Right renal pelvis (tissue), 4 donors: ENCODE results near the gene HSDL1. TPM values are rescaled to one million over a fixed set of nuclear protein-coding genes. Genes with fewer than 3 reads are reported as not detected.
A peak's percentile ranks its signal among the peaks of the same experiment; 100 is the strongest.

ENCODE experiments used
- DNase-seq, 4 donors: peaks; one replicate each; pipeline ENCODE4 v3.0.0-alpha.2; 2013; ENCODE audit warnings: low read depth in 4 of 4, low spot score in 3 of 4, missing footprints in 1 of 4
- polyA plus RNA-seq, 4 donors: library from polyadenylated mRNA; unstranded; fragments of 120-200 nt; gene quantifications; one replicate each; pipeline ENCODE4 v1.2.1, GENCODE V29; 2013; ENCODE audit not compliant: insufficient read length in 4 of 4

The HSDL1 gene
- polyA plus RNA-seq: 10 to 100 TPM; 38.7 to 53.0 (median 47.2) TPM

DNA sequence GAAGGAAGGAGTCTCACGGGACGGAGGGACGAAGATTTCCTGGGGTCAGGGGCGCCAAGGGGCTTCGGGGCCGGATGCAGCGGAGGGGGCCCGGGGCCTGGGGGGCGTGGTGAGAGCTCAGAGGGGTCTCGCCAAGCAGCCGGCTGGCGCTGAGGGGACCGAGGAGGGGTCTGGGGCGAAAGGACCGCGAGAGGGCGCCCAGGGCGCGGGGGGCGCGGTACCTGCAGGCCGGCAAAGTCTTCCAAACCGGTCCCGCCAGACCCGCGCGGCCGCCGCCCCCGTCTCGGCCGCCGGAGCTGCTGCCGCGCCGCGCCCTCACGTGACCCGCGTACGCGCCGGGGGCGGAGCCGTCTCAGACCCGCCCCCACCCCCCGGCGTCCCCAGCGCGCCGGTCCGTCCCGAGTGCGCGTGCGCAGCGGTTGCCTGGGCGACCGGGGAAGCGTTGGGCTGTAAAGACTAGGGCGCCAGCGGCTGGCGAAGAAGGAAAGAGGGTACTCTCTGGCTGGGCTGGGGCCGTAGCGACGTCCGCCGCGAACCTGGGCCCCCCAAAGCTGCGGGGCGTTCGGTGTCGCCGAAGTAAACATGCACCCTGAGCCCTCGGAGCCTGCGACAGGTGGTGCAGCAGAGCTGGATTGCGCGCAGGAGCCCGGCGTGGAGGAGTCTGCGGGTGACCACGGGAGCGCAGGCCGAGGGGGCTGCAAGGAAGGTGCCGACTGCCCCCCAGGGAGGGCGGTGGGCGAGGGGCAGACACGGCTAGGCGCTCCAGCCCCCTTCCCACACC is at the start of gene HSDL1, which contains the start of gene DNAAF1:
TSS of gene HSDL1 (minus strand) at position 319 of the 781 bp plus-strand sequence. CDS start 13,856 bp downstream, outside the sequence.
TSS of gene DNAAF1 (plus strand) at position 450 of the 781 bp plus-strand sequence. CDS start at position 583, 133 bp downstream.
- DNase-seq: peak; percentile 85 to 89 (median 87)

DNA sequence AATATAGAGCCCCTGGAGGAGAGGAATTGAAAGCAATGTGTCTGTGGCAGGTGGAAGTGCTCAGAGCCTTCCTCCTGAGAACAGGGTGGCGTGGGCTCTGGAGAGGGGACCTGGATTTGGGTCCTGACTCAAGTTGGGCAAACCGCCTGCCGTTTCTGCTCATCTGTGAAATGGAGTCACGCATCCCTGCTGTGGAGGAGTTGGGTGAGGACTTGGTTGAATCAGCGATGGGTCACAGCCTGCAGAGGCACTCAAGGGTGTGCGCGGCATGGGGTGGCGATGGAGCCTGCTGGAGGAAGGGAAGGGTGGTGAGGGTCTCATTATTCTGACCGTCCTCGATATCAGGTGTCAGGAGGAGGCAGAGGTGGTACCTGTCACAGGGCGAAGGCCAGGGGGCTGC is 49.0 kb upstream of the HSDL1 start:
- DNase-seq: no peak

DNA sequence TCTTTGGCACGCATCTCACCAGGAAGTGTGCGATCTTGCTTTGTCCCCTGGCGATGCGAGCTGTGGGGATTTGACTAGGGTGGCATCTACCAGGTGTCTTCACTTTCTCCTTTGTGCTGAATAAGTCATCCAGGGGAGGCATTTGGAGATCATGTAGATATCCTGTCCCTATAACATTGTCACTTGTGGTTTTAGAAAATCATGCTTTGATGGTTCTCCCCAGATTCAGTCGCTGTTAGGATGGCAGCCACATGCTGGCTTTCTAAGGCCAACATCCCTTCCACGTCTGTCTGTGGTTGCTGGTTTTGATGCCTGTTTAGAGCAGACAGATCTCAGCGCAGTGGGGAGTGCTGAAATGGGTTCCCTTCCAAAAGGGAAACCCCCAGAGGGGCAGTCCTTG is 48.5 kb upstream of the HSDL1 start:
- no peak for DNase-seq

DNA sequence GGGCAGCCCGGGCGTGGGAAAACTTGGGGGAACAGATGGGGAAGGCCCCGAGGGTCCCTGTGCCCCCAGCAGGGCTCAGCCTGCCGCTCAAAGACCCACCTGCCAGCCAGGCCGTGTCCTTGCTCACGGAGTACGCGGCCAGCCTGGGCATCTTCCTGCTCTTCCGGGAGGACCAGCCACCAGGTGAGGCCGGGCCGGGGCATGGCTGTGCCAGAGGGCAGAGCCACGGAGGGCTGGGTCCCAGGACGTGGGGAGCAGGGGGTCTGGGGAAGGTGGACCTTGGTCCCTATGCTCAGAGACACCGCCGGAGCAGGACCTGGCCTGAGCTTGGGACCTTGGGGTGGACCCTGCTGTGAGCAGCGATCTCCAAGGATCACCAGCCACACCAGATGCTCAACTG is 46.5 kb upstream of the HSDL1 start:
- no peak for DNase-seq

DNA sequence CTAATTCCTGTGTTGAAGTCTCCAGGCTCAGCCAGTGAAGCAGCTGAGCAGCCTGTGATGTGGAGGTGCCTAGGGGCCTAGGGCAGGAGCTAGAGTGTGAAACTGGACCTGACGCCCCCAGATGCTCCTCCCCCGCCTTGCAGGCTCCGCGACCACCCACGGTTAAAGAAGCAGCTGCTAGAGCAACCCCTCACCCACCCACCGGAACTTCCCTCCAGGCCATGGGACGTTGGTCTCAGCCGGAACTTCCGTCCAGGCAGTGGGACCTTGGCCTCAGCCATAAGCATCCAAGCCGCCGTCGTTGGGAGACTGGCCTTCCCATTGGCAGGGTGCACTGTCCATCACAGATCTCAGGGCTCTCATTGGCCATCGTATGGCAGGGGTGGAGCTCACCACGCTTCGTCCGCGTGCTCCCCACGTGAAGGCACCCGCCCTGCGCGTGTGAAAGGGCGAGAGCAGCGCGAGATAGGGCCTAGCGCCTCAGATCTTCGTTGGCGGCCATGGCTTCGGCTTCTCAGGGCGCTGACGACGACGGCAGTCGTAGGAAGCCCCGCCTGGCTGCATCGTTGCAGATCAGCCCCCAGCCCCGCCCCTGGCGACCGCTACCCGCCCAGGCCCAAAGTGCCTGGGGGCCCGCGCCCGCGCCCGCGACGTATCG is 45.9 kb upstream of the HSDL1 start, which contains the start of gene ADAD2:
TSS of gene ADAD2 (plus strand) at position 427 of the 658 bp plus-strand sequence. CDS start at position 501, 74 bp downstream.
- DNase-seq: no peak

DNA sequence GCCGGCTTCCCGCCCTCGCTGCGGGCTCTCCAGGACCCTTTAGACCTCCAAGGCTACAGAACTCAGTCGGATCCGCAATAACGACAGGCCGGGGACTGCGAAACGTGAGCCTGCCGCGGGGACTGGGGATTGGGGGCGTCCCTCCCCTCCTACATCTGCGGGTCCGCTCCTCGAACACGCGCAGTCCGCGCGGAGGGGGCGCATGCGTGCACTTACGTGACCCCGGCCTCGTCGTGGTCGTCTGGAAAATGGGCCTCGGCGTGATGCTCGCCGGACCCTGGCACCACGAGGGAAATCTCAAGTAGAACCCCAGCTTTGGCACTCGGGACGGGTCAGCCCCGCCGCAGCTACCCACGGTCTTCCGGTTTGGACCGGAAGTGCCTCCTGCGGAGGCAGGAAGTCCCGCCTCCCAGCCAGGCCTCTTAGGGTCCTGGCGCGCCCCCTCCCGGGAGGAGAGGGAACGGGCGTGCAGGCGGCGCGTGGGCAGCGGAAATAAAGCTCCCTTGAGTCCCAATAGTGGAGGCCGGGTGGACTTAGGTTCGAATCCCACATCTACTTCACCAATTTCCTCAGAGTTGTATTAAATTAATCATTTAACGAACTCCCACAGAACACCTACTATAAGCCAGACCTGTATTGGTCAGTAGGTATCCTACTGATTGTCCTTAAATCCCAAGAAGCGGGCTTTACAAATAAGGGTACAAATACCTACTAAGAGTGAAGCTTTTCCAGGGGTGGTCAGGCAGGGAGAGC is 41.9 kb upstream of the HSDL1 start, which contains the start of gene TAF1C:
TSS of gene TAF1C (minus strand) at position 373 of the 753 bp plus-strand sequence. CDS start 2,069 bp downstream, outside the sequence.
- DNase-seq: peak; percentile 88 to 95 (median 90)

DNA sequence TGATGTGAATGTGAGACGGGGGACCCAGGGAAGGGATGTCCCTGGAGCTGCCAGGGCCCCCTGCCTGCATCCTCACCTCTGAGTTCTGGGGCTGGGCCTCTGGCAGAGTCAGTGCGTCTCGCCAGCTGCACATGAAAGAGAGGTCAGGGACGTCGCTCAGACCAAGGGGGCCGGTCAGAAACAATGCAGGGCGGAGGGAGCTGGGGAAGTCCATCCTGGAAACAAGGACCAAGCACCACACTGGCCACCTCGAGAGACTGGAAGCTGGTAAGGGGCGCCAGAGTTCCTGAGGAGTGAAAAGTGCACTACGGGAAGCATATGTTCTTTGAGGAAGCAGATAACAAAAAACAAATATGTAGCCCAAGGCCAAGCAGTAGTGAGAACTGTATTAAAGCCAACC is 39.8 kb upstream of the HSDL1 start:
- no peak for DNase-seq

GRCh38 chr16:84183911-84184591 is 39.1 kb upstream of the HSDL1 start:
- no peak for DNase-seq

- no peak for DNase-seq
Observed at GRCh38 chr16:84183572-84183875, 38.5 kb upstream of the HSDL1 start.

- DNase-seq: no peak
Observed at GRCh38 chr16:84182680-84183571, 37.9 kb upstream of the HSDL1 start.

DNA sequence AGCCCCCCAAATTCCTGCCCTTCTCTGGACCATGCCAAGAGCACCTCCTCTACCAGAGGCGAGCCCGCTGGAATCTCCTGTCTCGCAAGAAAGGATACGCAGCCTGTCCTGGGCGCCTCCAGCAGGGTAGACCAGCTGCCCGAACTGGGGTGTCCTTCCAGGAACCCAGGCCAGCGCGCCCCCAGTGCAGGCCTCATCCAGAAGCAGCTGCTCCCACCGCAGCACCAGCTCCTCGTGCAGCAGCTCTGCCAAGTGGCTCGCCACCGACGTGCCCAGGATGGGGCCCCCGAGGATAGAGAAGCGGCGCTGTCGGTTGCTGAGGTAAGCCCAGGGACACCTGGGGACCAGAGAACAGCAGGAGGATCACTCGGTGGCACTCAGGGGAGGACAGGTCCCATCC is 37.1 kb upstream of the HSDL1 start:
- no peak for DNase-seq

- DNase-seq: no peak
Observed at GRCh38 chr16:84181144-84181915, 36.4 kb upstream of the HSDL1 start.

DNA sequence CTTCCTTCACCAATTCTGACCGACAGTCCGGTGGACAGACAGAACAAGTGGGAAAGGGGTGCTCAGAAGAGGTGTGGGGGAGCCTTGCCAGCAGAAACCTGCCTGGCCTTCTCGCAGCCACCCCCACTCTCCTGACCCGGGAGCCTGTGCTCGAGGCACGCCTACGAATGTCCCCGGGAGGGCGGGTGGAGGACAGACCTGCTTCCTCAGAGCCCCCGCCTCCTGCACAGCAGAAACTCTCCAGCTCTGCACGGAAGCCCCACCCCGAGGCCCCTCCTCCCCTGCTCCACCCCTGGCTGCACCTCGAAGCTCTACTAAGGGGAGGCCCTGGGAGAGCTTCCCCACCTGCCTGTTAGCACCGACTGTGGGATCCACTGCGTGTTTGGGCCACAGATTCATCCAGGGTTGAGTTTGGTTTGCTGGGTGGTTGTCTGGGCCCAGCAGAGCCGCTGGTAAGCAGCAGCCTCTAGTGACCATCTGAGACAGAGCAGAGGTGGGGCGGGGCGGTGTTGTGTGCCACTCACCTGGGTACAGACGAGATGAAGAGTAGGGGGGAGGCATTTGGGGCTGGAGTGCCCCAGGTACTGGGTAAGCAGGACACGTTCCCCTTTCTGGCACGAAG is 35.7 kb upstream of the HSDL1 start:
- DNase-seq: no peak

- no peak for DNase-seq
Observed at GRCh38 chr16:84179612-84180320, 34.8 kb upstream of the HSDL1 start.

GRCh38 chr16:84178892-84179611 is 34.1 kb upstream of the HSDL1 start:
- DNase-seq: no peak

DNA sequence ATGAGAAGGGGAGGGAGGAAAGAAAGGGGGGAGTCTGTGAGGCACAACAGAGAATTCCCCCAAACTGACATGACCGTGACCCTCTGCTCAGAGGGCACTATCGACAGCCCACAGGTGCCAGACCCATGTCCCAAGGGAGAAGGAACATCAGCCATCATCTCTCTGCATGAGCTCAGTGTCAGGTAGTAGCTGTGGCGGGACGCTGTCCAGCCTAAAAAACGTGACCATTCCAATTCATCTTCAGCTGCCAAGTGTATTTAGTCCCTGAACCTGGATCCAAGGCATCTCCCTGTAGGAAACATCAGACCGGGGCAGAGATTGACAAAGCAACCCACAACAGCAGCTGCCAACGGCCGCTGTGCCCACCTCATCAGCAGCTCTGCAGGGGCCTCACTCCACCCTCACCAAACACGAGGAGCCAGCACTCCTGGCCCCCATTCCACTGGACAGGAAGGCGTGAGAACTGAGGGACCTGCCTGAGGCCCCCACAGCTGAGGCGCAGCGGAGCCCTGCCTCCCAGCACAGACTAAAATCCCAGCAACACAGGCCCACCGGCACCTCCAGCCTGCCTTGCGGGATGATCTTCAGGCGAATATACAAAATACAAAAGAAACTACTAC is 33.3 kb upstream of the HSDL1 start:
- DNase-seq: no peak

GRCh38 chr16:84177741-84178073 is 32.7 kb upstream of the HSDL1 start:
- no peak for DNase-seq
